HEK293T (cell line): ENCODE results near the gene KDM4C.

Source experiments
- CTCF ChIA-PET: fragments of 350-600 bp; formaldehyde crosslinking; extraction: SDS; loops from one replicate; lab custom pipeline; 2021; ENCODE audit warnings: antibody characterized with exemption, inconsistent platforms; lab: Yijun Ruan, JAX
- POLR2A ChIA-PET: fragments of 350-600 bp; formaldehyde crosslinking; extraction: SDS; loops from one replicate; lab custom pipeline; 2020; ENCODE audit warnings: antibody characterized with exemption, inconsistent platforms; lab: Yijun Ruan, JAX
- DNase-seq: peaks from one replicate; pipeline ENCODE4 v3.0.0; 2012; ENCODE audit warnings: mixed read lengths; ENCODE audit errors: extremely low spot score
- ARNT ChIP-seq: fragments of 450-650 bp; IDR thresholded peaks from 2 replicates; pipeline ENCODE4 v1.6.1; 2017; ENCODE audit warnings: mild to moderate bottlenecking
- BHLHE40 ChIP-seq: fragments of 450-650 bp; IDR thresholded peaks from 2 replicates; pipeline ENCODE4 v1.6.1; 2016; ENCODE audit warnings: mild to moderate bottlenecking, moderate library complexity, borderline replicate concordance
- CTBP1 ChIP-seq: fragments of 450-650 bp; IDR thresholded peaks from 2 replicates; pipeline ENCODE4 v1.6.1; 2016; ENCODE audit warnings: borderline replicate concordance
- ELF4 ChIP-seq: fragments of 450-650 bp; IDR thresholded peaks from 2 replicates; pipeline ENCODE4 v1.6.1; 2017; ENCODE audit warnings: antibody characterized with exemption
- FOXA1 ChIP-seq: fragments of 450-650 bp; IDR thresholded peaks from 2 replicates; pipeline ENCODE4 v1.6.1; 2016; ENCODE audit warnings: mild to moderate bottlenecking
- FOXK2 ChIP-seq: fragments of 450-650 bp; IDR thresholded peaks from 2 replicates; pipeline ENCODE4 v1.6.1; 2016; ENCODE audit warnings: mild to moderate bottlenecking
- FOXM1 ChIP-seq: fragments of 450-650 bp; IDR thresholded peaks from 2 replicates; pipeline ENCODE4 v1.6.1; 2017; ENCODE audit warnings: mild to moderate bottlenecking, borderline replicate concordance
- HDGF ChIP-seq: fragments of 450-650 bp; IDR thresholded peaks from 2 replicates; pipeline ENCODE4 v1.6.1; 2017; ENCODE audit warnings: antibody characterized with exemption, borderline replicate concordance
- L3MBTL2 ChIP-seq: fragments of 450-650 bp; conservative IDR thresholded peaks from 2 replicates; pipeline ENCODE4 v1.6.1; 2016; ENCODE audit warnings: mild to moderate bottlenecking
- LEF1 ChIP-seq: fragments of 450-650 bp; IDR thresholded peaks from 2 replicates; pipeline ENCODE4 v1.6.1; 2017; ENCODE audit warnings: mild to moderate bottlenecking, borderline replicate concordance
- NFRKB ChIP-seq: fragments of 450-650 bp; IDR thresholded peaks from 2 replicates; pipeline ENCODE4 v1.6.1; 2016; ENCODE audit warnings: mild to moderate bottlenecking, moderate library complexity
- SP1 ChIP-seq: fragments of 450-650 bp; IDR thresholded peaks from 2 replicates; pipeline ENCODE4 v1.6.1; 2017
- SUZ12 ChIP-seq: fragments of 450-650 bp; IDR thresholded peaks from 2 replicates; pipeline ENCODE4 v1.6.1; 2016; ENCODE audit warnings: mild to moderate bottlenecking
- TARDBP ChIP-seq: fragments of 450-650 bp; IDR thresholded peaks from 2 replicates; pipeline ENCODE4 v1.6.1; 2016
- ZNF384 ChIP-seq: fragments of 450-650 bp; IDR thresholded peaks from 2 replicates; pipeline ENCODE4 v1.6.1; 2016
- TF ChIP-seq, protein P1 (sequence below): fragments of 450-650 bp; IDR thresholded peaks from 2 replicates; pipeline ENCODE4 v1.6.1; 2016

The KDM4C gene

GRCh38 chr9:7105095-7105494, 347.3 kb downstream of the KDM4C start:
- ChIA-PET POLR2A (no interaction called here), CTCF (no interaction called here)
- TF ChIP-seq NFRKB (no peak), ELF4 (no peak), ZNF384 (no peak), FOXA1 (no peak), L3MBTL2 (no peak), LEF1 (no peak), BHLHE40 (no peak), ARNT (no peak), SP1 (no peak)
- no peak for DNase-seq

- ChIA-PET CTCF (no interaction called here), POLR2A (no interaction called here)
- TF ChIP-seq LEF1: no peak
- TF ChIP-seq NFRKB: no peak
- TF ChIP-seq, protein P1, sequence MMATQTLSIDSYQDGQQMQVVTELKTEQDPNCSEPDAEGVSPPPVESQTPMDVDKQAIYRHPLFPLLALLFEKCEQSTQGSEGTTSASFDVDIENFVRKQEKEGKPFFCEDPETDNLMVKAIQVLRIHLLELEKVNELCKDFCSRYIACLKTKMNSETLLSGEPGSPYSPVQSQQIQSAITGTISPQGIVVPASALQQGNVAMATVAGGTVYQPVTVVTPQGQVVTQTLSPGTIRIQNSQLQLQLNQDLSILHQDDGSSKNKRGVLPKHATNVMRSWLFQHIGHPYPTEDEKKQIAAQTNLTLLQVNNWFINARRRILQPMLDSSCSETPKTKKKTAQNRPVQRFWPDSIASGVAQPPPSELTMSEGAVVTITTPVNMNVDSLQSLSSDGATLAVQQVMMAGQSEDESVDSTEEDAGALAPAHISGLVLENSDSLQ: no peak
- no peak for TF ChIP-seq FOXA1
- no peak for DNase-seq
Measured at GRCh38 chr9:7108936-7109335, 351.2 kb downstream of the KDM4C start.

GRCh38 chr9:7111413-7111812, 353.6 kb downstream of the KDM4C start:
- no peak for DNase-seq
- TF ChIP-seq ELF4: no peak
- TF ChIP-seq FOXA1: no peak
- TF ChIP-seq NFRKB: no peak
- no peak for TF ChIP-seq FOXM1
- TF ChIP-seq FOXK2: no peak
- no peak for TF ChIP-seq CTBP1
- no peak for TF ChIP-seq ZNF384
- TF ChIP-seq LEF1: no peak
- TF ChIP-seq, protein P1: no peak
- TF ChIP-seq TARDBP: no peak
- no peak for TF ChIP-seq ARNT
- ChIA-PET CTCF (no interaction called here), POLR2A (no interaction called here)

DNA sequence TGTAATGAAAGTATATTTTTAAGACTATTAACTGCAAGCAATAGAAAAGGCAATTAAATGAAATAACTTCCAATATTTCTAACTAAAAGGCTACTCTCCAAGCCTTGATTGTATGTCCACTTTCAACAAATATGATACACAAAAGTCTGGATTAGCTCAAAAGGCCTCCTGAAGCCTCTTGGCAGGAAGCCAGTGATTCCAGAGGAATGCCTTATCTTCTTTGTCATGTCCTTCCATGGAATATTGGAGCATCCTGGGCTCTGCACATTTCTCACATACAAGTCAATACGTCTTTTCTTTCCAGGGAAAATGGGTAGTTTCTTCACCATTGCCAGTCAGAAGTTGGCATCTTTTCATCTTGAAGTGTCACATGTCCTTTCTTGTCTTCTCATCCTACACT, 357.8 kb downstream of the KDM4C start:
- CTCF ChIA-PET: no interaction called here
- POLR2A ChIA-PET: no interaction called here
- TF ChIP-seq FOXA1 (no peak), FOXM1 (no peak), FOXK2 (no peak), HDGF (no peak), TARDBP (no peak), SP1 (no peak), ZNF384 (no peak), CTBP1 (no peak), NFRKB (no peak), ELF4 (no peak), LEF1 (no peak), SUZ12 (no peak), ARNT (no peak), BHLHE40 (no peak), L3MBTL2 (no peak)
- TF ChIP-seq, protein P1: no peak
- DNase-seq: no peak

GRCh38 chr9:7117676-7118561, 360.1 kb downstream of the KDM4C start:
- CTCF ChIA-PET: interaction anchor here (0.5 to 0.6 kb wide), 2 partner anchors 58 to 291 kb away, joined by 3 to 5 read pairs; no protein-coding TSS in a partner anchor
- TF ChIP-seq, protein P1: no peak
- TF ChIP-seq TARDBP (no peak), LEF1 (no peak), CTBP1 (no peak), L3MBTL2 (no peak), FOXA1 (no peak), SP1 (no peak), FOXM1 (no peak), ARNT (no peak), HDGF (no peak), SUZ12 (no peak)
- POLR2A ChIA-PET: no interaction called here
- DNase-seq: no peak

DNA sequence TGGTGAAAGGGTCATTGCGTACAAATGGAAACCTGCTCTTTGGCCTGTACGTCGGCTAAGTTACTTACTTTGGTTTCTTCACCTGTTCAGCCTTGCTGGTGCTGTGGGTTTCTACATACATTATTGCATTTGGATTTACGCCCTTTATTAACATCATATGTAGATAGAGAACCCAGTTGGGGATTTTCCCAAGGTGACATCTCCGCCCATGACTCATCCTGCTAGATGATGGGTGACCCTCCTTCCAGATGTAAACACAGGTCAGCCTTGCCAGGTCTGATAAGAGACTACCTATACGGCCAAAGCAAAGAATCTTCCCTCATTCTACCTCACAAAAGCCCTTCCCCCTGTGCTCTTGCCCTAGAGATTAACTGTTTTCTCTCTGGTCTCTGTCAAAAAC, 360.9 kb downstream of the KDM4C start:
- POLR2A ChIA-PET: no interaction called here
- CTCF ChIA-PET: no interaction called here
- no peak for TF ChIP-seq TARDBP
- TF ChIP-seq, protein P1: no peak
- no peak for TF ChIP-seq LEF1
- no peak for TF ChIP-seq NFRKB
- no peak for TF ChIP-seq FOXM1
- no peak for TF ChIP-seq FOXK2
- TF ChIP-seq ZNF384: no peak
- no peak for TF ChIP-seq BHLHE40
- TF ChIP-seq SUZ12: no peak
- no peak for TF ChIP-seq ELF4
- TF ChIP-seq ARNT: no peak
- TF ChIP-seq CTBP1: no peak
- no peak for TF ChIP-seq L3MBTL2
- no peak for TF ChIP-seq HDGF
- no peak for TF ChIP-seq FOXA1
- no peak for TF ChIP-seq SP1
- DNase-seq: no peak
